HG02759 (cell line): ENCODE data around the gene PLEKHO1.
A peak's percentile ranks its signal among the peaks of the same experiment; 100 is the strongest.
"Not testable (repeated sequence)": the region's sequence is repeated elsewhere in the genome, so short reads cannot be mapped to it uniquely, and the experiment has no call there.

Experiments
- ATAC-seq: cut with Tn5 transposase; IDR thresholded peaks from one replicate; pipeline ENCODE4 v1.9.1; 2021; ENCODE audit warnings: mild to moderate bottlenecking, moderate library complexity; ENCODE audit not compliant: unreplicated experiment

PLEKHO1 gene, protein sequence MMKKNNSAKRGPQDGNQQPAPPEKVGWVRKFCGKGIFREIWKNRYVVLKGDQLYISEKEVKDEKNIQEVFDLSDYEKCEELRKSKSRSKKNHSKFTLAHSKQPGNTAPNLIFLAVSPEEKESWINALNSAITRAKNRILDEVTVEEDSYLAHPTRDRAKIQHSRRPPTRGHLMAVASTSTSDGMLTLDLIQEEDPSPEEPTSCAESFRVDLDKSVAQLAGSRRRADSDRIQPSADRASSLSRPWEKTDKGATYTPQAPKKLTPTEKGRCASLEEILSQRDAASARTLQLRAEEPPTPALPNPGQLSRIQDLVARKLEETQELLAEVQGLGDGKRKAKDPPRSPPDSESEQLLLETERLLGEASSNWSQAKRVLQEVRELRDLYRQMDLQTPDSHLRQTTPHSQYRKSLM

DNA sequence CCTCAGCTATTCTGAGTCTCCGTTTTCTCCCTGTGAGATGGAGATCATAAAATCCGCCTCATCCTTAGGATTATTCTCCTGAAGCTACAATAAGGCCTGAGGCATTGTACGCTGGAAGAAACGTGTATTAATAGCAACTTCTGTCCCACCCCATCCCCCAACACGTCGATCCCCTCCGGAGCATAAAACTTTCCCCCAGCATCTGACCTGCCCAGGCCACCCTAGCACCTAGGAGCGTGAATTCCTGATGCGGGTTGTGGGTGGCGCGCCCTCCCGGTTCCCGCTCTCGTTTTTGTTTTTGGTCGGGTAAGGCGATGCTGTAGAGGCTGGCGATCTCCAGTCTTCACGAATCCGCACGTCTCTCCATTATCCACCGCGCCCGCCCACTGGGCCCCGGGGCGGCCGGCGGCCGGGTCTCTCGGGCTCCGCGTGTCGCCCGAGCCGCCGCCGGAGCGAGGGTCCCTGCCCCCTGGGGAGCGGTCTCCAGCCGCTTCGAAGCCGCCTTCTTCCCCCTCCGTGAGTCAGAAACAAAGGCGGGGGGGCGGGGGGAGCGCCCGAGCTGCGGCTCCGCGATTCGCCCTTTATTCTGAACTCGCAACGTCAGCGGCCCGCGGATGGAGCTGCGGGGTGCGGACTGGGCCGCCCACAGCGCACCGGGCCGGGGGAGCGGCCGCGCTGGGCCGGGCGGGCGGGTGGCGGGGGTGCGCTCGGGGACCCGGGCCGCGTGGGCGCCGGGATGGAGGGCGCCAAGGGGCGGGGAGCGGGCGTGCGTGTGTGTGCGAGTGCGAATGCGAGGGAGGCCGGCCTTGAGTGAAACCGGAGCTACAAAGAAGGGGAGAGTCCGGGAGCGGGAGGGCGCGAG lies at the start of gene PLEKHO1:
PLEKHO1 (plus strand) TSS at position 646 of the 862 bp plus-strand sequence. CDS start 342 bp downstream, outside the sequence.
- peak; percentile 53 for ATAC-seq

DNA sequence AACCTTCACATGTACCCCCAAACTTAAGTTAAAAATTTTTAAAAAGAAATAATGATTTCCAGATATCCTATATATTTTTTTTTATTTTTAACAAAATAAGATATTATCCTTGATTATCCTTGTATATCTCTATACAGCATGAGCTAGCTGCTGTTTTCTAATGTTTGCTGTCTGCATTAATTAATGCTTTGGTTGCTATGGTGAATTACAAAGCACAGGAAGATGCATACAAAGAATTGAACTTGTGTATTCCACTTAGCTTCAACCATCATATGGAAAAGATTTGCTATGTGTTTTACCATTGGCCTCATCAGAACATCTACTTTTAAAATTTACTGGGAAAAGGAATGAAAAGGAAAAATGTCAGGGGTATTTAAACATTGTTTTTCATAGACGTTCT lies 46.7 kb upstream of the PLEKHO1 start:
- no peak for ATAC-seq

DNA sequence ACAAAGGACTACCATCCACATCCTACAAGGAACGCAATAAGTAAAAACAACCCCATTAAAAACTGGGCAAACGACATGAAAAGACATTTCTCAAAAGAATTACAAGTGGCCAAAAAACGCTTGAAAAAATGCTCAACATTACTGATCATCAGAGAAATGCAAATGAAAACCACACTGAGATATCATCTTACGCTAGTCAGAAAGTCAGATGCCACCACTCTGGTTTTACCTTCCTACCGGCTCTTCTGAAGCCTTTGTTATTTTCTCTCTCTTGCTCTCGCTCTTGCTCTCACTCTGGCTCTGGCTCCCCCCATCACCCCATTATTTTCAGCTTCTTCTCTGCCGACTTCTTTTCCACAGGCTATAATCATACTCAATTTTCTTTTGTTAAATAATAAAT lies 43.4 kb upstream of the PLEKHO1 start:
- ATAC-seq = no peak

DNA sequence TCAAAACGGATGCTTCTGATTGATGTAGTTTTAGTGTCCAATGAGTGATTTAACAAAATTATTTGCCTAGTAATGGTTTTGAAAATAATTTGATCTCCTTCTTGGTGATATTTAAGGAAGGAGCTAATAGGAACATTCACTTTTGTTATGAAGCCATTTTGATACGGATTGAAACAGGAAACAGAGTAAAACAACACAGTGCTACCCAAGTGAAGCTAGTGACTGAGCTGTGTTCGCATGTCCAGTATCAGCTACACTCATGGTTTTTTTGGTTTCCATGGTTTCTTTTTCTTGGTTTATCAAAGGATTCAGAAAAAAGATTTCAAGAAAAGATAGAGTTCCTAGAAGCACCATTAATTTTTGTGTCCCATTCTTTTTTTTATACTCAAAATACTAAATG lies 40.1 kb upstream of the PLEKHO1 start:
- ATAC-seq = no peak

DNA sequence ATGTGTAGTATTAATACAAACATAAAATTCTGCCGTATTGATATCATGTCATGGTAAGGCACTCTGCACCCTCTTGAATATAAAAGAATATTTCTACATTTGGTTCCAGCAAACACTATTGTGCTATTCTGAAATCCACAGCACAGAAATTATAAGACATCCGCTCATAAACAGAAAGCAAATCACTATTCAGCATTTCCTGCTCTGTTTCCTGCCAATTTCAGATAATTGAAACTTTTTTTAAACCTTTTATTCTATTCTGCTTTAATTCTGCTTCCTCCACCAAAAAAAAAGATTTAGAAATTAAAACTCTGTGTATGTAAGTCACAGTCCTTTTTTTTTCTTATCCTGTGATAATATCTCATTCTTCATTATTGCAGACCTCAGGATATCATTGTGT lies 39.6 kb upstream of the PLEKHO1 start:
- ATAC-seq = no peak

DNA sequence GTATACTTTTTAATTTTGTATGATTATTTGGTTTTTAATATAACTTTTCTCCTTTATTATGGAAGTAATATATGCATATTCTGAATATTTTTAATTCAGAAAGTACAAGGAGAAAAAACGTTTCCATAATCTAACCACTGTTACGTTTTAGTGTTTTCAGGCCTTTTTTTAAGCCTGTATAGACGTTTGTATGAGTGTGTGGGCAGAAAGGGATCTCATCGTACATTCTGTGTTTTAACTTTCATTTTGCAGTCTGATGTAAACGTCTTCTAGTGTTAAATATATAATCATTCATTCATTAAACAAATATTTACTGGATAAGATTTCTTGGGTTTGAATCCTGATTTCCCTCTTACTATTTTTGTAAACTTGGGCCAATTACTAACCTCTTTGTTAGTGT lies 38.0 kb upstream of the PLEKHO1 start:
- no peak for ATAC-seq

DNA sequence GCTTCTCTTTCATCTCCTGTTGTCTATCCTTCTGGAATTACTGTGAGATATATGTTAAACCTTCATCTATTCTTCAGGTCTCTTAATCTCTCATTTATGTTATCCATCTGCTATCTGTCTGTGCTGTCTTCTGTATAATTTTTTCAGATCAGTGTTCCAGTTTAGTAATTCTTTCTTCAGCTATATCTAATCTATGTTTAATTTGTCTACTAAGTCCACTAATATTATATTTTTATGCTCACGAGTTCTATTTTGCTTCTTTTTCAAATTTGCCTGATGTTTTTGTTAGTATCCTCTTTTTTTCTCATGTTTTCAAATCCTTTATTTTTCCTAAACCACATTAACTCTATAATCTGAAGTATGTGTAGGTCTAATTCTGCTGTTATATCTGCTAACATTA lies 34.6 kb upstream of the PLEKHO1 start:
- ATAC-seq = no peak

DNA sequence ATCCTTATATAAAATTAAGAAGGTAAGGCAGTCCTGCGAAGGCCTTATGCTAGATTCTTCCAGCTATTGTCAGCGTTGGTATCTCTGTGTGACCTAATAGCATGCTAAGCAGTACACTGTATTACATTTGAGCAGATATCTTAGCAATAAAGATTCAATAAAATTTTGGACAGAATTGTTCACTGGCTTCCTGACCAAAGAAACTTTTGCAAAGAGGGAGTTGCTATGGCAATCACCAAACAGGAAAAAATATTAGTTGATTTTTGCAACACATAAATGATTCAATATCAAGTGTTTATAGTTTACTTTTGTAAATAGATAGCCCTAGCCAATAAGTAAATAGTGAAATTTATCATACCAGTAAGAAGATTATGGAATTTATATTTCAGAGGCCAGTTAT lies 31.0 kb upstream of the PLEKHO1 start:
- ATAC-seq = no peak

DNA sequence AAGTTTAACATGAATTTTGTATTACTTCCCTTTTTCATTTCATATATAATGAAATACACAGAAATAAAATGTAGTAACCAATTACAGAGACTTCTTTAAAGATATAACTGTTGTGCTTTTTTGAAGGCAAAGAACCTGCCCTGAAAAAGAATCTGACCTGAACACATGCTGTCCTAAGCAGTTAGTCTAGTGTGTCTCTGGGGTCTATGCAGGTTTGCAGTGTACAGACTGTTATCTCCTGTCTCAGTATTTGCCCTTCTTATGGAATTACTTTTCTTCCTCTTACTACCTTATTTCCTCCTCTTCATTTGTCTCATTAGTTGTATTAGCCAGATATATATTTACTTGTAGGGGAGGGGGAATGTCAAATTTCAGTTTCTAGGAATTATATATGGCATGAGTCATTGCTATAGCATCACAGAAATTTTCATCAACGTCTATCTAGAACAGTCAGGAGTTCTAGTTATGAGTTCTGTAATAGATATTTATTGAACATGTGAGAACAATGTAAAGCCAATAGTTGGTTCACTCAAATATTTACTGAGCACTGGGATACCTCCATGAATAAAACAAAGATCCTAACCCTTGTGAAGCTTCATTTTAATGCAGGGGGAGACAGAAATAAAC lies 28.4 kb upstream of the PLEKHO1 start:
- ATAC-seq = no peak

DNA sequence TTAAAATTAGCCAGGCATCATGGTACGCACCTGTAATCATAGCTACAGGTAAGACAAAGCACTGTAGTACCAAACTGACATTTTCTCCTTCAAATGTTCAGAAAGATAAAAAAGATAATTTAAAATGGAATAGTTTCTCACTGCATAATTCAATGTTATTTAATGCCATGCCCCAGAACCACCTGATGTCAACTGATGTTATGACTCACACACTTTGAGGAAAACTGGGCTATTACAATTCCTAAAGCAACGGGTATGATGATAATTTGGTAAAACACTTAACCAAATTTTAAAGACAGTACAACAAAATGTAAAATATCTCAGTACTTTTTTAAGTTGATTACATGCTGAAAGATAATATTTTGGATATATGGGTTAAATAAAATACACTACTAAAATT lies 22.9 kb upstream of the PLEKHO1 start:
- ATAC-seq = no peak

DNA sequence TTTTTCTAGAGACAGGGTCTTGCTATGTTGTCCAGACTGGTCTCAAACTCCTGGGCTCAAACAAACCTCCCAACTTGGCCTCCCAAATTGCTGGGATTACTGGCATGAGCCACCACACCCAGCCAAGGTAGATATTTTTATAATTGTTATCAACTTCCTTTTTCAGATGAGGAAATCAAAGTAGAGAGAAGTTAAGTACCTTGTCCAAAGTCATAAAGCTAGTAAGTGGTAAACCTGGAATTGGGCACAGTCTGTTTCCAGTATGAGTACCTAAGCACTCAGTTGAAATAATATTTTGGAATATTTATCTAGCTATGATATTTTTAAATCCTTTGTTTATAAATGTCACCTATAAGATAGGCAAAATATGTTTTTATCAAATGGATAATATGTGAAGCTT lies 22.3 kb upstream of the PLEKHO1 start:
- ATAC-seq = no peak

DNA sequence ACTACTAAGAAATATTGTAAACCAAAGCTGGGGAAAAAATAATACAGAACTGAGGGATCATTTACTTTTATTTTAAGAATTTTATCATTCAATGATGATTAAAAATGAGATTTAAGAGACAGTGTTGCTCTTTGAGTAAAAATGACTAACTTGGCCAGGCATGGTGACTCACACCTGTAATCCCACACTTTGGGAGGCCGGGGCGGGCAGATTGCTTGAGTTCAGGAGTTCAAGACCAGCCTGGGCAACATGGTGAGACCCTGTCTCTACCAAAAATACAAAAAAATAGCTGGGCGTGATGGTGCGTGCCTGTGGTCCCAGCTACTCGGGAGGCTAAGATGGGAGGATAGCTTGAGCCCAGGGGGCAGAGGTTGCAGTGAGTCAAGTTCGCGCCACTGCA lies 21.8 kb upstream of the PLEKHO1 start:
- no peak for ATAC-seq

DNA sequence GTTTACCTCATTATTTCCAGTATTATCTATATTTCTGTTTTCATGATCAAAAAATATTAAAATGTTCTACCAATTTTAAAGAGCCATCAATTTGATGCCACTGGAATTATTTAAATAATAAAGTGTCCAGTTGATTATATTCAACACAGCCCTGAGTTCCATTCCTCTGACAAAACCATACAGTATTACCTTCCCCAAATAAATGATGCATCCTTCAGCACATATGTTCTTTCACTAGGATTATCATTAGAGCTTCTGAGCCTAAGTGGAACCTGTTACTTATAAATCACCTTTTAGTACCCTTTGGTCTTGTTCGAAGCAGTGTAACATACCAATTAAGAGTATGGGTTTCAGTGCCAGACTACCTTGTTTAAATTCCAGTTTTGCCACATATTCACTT lies 17.3 kb upstream of the PLEKHO1 start:
- no peak for ATAC-seq

DNA sequence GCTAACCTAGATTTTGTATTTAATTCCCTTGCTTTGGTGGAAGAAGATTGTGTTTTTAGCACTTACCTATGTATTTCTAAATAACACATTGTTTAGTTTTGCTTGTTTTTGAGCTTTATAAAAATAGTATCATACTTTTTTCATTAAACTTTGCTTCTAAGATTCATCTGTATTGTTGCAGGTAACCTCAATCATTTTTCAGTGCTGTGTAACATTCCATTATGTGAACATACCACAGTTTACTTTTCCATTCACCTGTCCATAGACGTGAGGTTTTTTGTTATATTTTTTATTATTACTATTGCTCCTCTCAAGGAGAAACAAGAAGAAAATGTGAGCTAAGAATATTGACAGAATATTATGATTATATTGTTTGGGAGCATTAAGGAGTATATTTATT lies 15.2 kb upstream of the PLEKHO1 start:
- ATAC-seq = no peak

DNA sequence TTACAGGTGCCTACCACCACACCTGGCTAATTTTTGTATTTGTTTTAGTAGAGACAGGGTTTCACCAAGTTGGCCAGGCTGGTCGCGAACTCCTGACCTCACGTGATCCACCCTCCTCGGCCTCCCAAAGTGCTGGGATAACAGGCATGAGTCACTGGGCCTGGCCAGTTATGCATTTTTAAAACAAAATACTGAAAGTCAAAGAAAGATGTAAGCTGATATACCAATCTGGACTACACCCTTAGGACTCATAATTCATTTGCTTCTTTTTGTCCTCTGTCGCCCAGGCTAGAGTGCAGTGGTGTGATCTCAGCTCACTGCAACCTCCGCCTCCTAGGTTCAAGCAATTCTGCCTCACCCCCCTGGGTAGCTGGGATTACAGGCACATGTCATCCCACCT lies 14.3 kb upstream of the PLEKHO1 start:
- not testable (repeated sequence) for ATAC-seq

DNA sequence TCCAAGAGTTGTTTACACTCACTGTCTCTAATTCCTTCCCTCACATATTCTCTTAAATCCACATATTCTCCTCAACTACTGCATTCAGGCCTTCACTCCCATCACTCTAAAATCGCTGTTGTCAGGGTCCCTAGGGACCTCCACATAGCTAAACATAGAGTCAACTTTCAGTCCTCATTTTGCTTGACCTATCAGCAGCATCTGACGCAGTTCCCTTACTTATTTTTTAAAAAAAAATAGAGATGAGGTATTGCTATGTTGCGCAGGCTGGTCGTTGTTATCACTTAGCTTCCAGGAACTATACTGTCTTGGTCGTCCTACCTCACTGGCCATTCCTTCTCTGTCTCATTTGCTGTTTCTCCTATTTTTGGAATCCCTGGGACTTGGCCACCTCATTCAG lies 11.7 kb upstream of the PLEKHO1 start:
- no peak for ATAC-seq

DNA sequence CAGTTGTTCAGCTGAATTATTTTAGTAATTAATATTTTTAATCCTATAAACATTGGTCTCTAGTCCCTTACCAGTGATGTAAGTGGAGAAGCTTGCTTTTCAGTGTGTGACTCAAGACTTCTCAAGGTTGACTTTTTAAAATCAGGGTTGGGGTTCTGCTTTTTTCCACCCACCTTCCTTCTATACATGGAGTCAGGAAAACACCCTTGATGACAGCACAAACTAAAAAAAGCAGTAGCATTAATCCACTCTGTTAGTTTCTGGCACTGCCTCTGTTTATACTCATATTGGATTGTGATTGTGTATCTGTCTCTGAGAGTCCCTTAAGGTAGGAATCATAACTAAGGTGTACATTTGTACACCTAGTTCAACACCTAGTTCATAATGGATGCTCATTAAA lies 8.3 kb upstream of the PLEKHO1 start:
- no peak for ATAC-seq

DNA sequence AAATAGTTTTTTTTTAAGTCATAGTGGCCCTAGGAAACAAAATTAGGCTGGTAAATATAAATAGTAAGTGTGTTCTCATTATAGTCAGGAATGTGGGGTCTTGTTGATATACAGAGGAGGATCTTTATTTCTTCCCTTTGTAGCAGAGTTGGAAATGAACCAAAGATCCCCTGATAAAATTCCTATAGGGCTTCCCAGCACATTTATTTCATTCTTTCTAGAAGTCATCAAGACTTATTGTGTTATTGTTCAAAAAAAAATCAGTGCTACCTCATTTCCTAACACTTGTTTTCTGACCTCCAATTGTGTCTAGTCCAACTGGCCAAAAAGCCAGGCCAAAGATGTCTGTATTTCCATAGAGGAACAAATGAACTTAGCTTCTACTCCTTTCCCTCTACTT lies 7.6 kb upstream of the PLEKHO1 start:
- ATAC-seq = no peak

DNA sequence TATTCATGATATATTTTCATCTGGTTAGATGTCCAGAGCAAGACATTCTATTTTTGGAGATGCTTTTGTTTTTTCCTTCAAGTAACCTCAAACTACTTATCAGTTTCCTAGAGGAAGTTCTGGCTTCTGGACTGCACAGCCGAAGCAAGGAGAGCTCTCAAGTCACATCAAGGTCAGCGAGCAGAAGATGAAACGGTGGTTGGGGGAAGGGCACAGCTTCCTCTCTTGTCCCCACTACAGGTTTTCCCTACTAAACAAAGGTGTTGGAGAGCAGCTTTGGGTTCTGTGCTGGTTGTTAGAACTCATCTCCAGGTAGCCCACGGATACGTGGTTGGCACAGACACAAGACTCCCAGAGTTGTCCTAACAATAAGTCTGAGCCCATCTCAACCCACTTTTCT lies 5.1 kb upstream of the PLEKHO1 start:
- ATAC-seq = no peak

DNA sequence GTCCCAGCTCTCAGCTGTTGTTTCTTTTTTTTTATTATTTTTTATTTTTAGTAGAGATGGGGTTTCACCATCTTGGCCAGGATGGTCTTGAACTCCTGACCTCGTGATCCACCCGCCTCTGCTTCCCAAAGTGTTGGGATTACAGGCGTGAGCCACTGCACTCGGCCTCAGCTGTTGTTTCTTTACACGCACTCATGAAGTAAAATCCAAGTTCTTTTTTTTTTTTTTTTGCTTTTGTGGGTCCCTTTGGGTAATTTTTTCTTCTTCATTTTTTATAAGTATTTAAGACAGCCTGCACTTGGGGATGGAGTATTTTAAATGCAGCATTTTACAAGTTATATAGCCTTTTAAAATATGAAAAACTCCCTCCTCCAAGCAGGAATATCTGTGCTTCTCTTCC lies 3.7 kb upstream of the PLEKHO1 start:
- not testable (repeated sequence) for ATAC-seq

DNA sequence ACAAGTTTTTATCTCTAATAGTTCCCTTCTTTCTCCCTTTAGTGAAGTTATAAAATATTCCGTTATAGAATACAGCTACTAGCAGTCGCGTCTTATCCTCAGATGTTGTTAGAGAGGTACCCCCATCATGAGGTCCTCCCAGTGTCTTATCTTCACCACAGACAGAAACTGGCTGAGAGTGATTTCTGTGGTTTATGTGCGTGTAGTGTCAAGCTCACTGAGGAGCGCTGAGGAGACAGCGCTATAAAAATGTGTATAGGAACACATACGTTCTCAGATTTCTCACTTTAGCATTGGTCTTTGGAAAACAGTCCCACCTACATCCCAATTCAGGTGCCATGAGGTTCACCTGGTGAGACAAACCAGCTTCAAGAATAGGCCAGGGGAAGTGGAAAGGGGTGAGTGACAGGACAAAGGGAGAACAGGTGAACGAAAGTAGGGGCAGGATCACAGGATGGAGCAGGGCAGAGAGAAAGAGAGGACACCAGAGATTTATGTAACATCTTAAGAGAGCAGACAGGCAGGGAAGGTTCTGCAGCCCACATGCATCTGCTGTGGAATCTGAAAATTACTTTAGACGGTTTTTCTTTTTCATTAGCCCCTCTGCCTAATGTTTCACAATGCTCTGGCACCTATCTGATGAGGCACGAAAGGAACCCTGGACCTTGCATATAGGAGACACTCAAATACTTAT lies 2.7 kb upstream of the PLEKHO1 start:
- ATAC-seq = no peak
